Adrenal gland (tissue), 5 donors: Measurements from ENCODE around the gene CRTC1.

Source experiments
- CTCF ChIP-seq, 6 experiments: fragments of 450-650 bp in 4 of 6; fragments of 200-600 bp in 2 of 6; sonication (generic) in 1 of 6; IDR thresholded peaks; 1 replicate in 5 of 6; 2 replicates in 1 of 6; pipeline versions ENCODE4 v1.5.1 to v1.8.0; 2016 to 2021; ENCODE audit warnings: antibody characterized with exemption in 6 of 6, mild to moderate bottlenecking in 2 of 6, moderate library complexity in 1 of 6
- POLR2A ChIP-seq, 2 donors: fragments of 450-650 bp; IDR thresholded peaks; one replicate each; pipeline ENCODE4 v1.6.1; 2017; ENCODE audit warnings: antibody characterized with exemption in 2 of 2, mild to moderate bottlenecking in 2 of 2, moderate library complexity in 1 of 2
- donor health status: DM: no; HTN: no; CAD: no.

GRCh38 chr19:18672606-18673337 lies 10.7 kb upstream of the CRTC1 start:
- TF ChIP-seq CTCF (IDR thresholded peaks at IDR 0.05), result no peak
- no peak for TF ChIP-seq POLR2A (IDR thresholded peaks at IDR 0.05)
